ENCODE data around the gene PDCL2. TPM values are rescaled to one million over a fixed set of nuclear protein-coding genes. Genes with fewer than 3 reads are reported as not detected.

Gene PDCL2
- total RNA-seq, 1 donor, result not detected

DNA sequence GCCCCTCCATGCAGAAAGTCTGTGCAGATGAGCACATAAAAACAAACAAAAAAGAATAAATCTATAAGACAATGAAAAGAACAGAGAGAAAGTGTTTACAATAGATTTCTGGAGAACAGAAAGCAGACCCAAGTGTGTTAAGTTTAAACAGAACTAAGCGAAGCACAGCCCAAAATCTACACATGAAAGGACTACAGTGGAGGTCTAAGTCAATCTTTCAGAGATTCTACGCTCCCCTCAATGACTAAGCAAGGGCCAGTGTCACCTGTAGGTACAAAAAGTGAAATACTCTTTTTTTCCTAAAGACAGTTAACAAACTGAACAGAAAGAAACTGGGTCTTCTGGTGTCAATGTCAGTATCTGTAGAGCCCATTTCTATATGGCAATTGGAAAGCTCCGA is 63.6 kb downstream of the PDCL2 start:
- no peak overlapping the region for H3K4me3 ChIP-seq (ENCODE audit: low read depth, low read length)
- TF ChIP-seq, protein P1, sequence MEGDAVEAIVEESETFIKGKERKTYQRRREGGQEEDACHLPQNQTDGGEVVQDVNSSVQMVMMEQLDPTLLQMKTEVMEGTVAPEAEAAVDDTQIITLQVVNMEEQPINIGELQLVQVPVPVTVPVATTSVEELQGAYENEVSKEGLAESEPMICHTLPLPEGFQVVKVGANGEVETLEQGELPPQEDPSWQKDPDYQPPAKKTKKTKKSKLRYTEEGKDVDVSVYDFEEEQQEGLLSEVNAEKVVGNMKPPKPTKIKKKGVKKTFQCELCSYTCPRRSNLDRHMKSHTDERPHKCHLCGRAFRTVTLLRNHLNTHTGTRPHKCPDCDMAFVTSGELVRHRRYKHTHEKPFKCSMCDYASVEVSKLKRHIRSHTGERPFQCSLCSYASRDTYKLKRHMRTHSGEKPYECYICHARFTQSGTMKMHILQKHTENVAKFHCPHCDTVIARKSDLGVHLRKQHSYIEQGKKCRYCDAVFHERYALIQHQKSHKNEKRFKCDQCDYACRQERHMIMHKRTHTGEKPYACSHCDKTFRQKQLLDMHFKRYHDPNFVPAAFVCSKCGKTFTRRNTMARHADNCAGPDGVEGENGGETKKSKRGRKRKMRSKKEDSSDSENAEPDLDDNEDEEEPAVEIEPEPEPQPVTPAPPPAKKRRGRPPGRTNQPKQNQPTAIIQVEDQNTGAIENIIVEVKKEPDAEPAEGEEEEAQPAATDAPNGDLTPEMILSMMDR (IDR thresholded peaks at IDR 0.05; ENCODE audit: insufficient read depth, low read depth, low read length), result no peak
- no peak for DNase-seq (ENCODE audit: low read depth)

DNA sequence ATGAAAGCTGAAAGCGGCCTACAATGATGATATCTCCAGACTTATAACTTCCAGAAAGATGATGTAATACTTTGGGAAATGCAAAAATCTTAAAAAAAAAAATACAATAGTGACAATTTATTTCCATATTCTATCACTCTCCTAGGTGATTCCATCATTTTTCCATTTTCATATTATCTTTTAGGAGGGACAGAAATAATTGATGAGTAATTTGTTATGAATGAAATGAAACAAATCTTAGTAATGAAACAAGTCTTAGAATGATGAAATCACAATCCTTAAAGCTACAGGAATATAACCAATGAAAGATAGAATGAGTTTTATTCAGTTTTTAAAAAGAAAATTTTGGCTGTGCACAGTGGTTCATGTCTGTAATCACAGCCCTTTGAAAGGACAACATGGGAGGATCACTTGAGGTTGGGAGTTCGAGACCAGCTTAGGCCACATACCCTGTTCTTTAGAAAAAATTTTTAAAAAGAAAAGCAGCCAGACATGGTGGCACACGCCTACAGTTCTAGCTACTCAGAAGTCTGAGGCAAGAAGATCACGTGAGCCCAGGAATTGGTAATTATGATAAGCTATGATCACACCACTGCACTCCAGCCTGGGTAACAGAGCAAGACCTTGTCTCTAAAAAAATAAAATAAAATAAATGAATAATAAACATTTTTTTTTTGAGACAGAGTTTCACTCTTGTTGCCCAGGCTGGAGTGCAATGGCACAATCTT is 67.0 kb downstream of the PDCL2 start:
- TF ChIP-seq, protein P1 (IDR thresholded peaks at IDR 0.05; ENCODE audit: insufficient read depth, low read depth, low read length), result no peak
- H3K4me3 ChIP-seq (ENCODE audit: low read depth, low read length), result no peak overlapping the region
- DNase-seq (ENCODE audit: low read depth), result peak; percentile 16

DNA sequence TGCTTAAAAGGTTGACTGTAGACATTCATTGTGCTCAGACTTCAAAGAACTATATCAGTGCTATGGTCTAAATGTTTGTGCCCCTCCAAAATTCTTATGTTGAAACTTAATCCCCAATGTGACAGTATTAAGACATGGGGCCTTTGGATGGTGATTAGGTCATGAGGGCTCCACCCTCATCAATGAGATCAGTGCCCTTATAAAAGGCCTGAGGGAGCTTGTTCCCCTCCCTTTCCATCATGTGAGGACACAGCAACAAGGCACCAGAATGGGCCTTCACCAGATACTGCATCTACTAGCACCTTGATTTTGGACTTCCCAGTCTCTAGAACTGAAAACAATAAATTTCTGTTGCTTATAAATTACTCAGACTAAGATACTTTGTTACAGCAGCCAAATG is 73.6 kb downstream of the PDCL2 start:
- no peak for DNase-seq (ENCODE audit: low read depth)
- TF ChIP-seq, protein P1 (IDR thresholded peaks at IDR 0.05; ENCODE audit: insufficient read depth, low read depth, low read length), result no peak
- H3K4me3 ChIP-seq (ENCODE audit: low read depth, low read length), result no peak overlapping the region

DNA sequence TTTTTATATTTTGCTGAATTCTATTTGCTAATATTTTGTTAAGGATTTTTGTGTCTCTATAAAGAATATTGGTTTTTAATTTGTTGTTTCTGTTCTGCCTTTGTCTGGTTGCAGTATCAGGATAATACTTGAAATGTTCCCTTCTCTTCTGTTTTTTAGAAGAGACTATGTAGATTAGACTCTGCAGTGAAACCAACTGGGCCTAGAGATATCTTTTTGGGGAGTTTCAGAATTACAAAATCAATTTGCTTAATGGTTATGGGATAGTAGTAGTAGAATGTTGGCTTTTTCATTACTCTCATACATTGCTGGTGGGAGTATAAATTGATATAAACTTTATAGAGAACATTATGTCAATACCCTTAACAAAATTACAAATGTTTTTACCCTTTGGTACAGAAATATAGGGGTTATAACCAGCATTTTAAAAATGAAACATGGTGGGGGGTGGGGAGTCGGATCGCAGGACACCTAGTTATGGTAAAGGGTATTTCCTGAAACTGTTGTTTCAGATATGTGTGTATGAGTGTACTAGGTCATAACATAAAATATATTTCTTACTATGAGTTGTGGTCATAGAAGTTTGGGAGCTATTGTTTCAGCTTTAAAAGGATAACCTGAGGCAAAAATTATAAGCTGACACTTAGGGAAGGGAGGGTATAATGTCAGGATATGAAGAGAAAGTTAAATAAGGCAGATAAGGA is 74.4 kb downstream of the PDCL2 start:
- DNase-seq (ENCODE audit: low read depth), result no peak
- no peak overlapping the region for H3K4me3 ChIP-seq (ENCODE audit: low read depth, low read length)
- TF ChIP-seq, protein P1 (IDR thresholded peaks at IDR 0.05; ENCODE audit: insufficient read depth, low read depth, low read length), result no peak

DNA sequence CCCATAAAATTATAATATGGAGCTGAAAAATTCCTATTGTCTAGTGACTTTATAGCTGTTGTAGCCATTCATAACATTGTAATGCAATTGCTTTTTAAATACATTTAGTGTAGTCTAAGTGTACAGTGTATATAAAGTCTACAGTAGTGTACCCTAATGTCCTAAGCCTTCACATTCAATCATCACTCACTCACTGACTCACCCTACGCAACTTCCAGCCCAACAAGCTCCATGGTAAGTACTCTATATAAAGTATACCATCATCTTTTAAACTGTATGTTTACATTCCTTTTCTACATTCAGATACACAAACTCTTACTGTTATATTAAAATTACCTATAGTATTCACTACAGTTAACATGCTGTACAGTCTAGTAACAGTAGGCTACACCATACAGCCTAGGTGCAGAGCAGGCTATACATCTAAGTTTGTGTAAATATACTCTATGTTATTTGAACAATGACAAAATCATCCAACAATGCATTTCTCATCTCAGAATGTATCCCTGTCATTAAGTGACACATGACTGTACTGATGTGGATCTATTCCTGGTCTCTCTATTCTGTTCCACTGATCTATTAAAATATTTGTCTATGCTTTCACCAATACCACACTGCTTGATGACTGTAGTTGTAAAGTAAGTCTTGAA is 79.0 kb downstream of the PDCL2 start:
- no peak for DNase-seq (ENCODE audit: low read depth)

DNA sequence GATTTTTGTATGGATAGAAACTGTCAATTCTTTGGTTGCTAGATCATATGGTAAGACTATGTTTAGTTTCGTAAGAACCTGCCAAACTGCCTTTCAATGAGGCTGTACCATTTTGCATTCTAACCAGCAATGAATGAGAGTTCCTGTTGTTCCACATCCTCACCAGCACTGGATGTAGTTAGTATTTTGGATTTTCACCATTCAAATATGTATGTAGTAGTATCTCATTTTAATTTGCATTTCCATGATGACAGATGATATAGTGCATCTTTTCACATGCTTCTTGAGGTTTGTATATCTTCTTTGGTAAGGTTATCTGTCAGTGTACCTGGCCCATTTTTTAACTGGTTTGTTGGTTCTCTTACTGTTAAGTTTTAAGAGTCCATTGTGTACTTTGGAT is 80.0 kb downstream of the PDCL2 start:
- TF ChIP-seq, protein P1 (IDR thresholded peaks at IDR 0.05; ENCODE audit: insufficient read depth, low read depth, low read length), result no peak
- DNase-seq (ENCODE audit: low read depth), result no peak
- H3K4me3 ChIP-seq (ENCODE audit: low read depth, low read length), result no peak overlapping the region

More for the DNA sequence above, 79.0 kb downstream of the PDCL2 start:
- TF ChIP-seq, protein P1 (IDR thresholded peaks at IDR 0.05; ENCODE audit: insufficient read depth, low read depth, low read length), result no peak
- H3K4me3 ChIP-seq (ENCODE audit: low read depth, low read length), result no peak overlapping the region

Data from fibroblast of villous mesenchyme (primary cell).